HAP-1 (cell line): ENCODE measurements around the gene SCLT1.

Experiments
- DNase-seq, 2 experiments: peaks; one replicate each; pipeline ENCODE4 v3.0.0-alpha.2; 2016 to 2020; ENCODE audit warnings: low spot score in 2 of 2
- H3K27me3 ChIP-seq: fragments of 250-450 bp; sonication (Bioruptor Pico); 2 replicates; pipeline ENCODE4 v1.5.1; 2020; ENCODE audit warnings: low read depth, mild to moderate bottlenecking, moderate library complexity
- H3K36me3 ChIP-seq: fragments of 250-450 bp; sonication (Bioruptor Pico); replicated peaks from 2 replicates; pipeline ENCODE4 v1.5.1; 2020; ENCODE audit warnings: mild to moderate bottlenecking
- H3K4me1 ChIP-seq: fragments of 250-450 bp; sonication (Bioruptor Pico); 2 replicates; pipeline ENCODE4 v1.5.1; 2020; ENCODE audit warnings: mild to moderate bottlenecking
- H3K4me3 ChIP-seq: fragments of 250-450 bp; sonication (Bioruptor Pico); 2 replicates; pipeline ENCODE4 v1.5.1; 2020; ENCODE audit warnings: mild to moderate bottlenecking, moderate library complexity
- H3K9me3 ChIP-seq: fragments of 250-450 bp; sonication (Bioruptor Pico); 2 replicates; pipeline ENCODE4 v1.5.1; 2020; ENCODE audit warnings: mild to moderate bottlenecking, moderate library complexity
- in situ Hi-C: fragments of 300-500 bp; cut with MboI; formaldehyde crosslinking; loops from 3 replicates; pipeline ENCODE4 v1.14.3; 2020; ENCODE audit warnings: low sequenced_read_pairs, inconsistent platforms, mixed read lengths

SCLT1 gene

DNA sequence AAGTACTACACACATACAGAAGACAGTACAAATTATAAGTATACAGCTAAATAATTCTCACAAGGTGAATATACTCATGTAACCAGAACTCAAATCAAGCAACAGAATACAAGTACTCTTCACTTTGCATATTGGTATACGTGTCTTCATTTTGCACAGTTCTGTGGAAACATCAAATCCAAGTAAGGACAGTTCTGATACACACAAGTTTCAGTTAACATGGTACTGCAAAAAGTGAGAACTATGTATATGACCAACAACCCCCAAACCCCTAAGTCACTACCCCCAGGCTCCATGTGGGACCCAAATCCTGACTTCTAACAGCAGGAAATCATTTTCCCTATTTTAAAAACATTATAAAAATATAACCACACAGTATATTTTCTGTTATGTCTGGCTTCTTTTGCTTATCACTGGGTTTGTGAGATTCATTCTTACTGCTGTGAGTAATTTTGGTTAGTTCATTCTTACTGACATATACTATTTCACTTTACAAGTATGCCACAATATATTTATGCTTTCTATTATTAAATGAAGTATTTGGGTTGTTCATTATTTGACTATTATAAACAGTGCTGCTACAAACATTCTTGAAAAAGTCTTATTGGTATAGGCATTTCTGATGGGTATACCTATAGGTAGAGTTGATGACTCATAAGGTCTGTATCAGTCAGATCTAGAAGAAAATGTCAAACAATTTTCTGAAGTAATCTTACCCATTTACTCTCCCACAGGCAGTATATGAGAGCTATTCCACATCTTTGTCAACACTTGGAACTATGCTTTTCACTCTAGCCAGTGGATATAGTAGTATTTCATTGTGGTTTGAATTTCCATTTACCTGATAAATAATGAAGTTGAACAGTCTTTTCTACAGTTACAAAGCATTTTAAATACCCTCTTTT lies 47.0 kb downstream of the SCLT1 start:
- DNase-seq, result no peak
- in situ Hi-C loops, result no loop called here
- Histone ChIP-seq H3K4me1 (peaks cover 2% of the 10 kb centered on the region; the same call in 1 of the 2 replicates), H3K36me3 (no peaks in the 10 kb centered on the region), H3K27me3 (no peaks in the 10 kb centered on the region), H3K9me3 (no peaks in the 10 kb centered on the region; the same call in 1 of the 2 replicates), H3K4me3 (no peak overlapping the region)

- in situ Hi-C loops, result no loop called here
- DNase-seq, result no peak
- H3K36me3 ChIP-seq, result no peaks in the 10 kb centered on the region
- no peak overlapping the region for H3K4me3 ChIP-seq
- no peaks in the 10 kb centered on the region for H3K27me3 ChIP-seq
- H3K9me3 ChIP-seq, result no peaks in the 10 kb centered on the region
- peaks cover 3% of the 10 kb centered on the region; the same call in 1 of the 2 replicates for H3K4me1 ChIP-seq
Measured at GRCh38 chr4:129043523-129043922, 49.8 kb downstream of the SCLT1 start.

DNA sequence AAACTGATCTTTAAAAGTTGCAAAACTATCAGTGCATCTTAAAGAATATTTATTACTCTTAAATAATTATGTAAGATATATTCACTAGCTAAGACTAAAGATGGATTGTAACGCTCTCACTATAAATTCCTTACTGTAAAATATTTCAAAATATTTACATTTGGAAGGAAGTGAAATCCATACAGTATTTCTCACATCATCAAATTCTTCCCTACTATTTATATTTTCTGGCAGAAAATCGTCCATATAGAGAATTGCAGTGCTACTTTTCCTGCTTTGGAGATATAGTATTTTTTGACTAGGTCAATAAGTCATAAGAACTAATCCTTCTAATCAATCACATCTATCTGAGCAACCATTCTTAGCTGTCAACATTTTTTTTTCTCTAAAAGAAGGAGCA lies 52.9 kb downstream of the SCLT1 start:
- Histone ChIP-seq H3K27me3 (no peaks in the 10 kb centered on the region), H3K4me3 (no peak overlapping the region), H3K9me3 (no peaks in the 10 kb centered on the region), H3K4me1 (peaks cover 3% of the 10 kb centered on the region; the same call in 1 of the 2 replicates), H3K36me3 (no peaks in the 10 kb centered on the region)
- in situ Hi-C loops, result no loop called here
- DNase-seq, result no peak

DNA sequence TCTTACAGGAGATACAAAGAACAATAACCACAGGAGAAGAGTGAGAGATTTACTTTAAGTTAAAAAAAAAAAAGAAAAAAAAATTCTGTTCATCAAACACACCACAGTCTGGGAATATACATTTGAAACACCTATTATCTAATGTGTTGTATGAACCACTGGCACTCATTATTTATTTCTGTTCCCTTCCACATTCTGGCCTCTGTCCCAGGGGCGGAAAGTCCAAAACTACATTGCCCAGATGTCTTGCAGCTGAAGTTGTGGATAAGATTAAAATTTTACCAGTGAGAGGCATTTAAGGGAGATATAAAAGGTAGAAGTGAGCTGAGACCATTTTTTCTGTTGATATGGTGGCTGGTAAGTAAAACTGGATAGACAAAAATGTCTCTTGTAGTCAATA lies 56.2 kb downstream of the SCLT1 start:
- no peak for DNase-seq

GRCh38 chr4:129014566-129015509 lies 78.5 kb downstream of the SCLT1 start:
- in situ Hi-C loops, result no loop called here
- Histone ChIP-seq H3K36me3 (no peaks in the 10 kb centered on the region), H3K4me3 (no peak overlapping the region), H3K27me3 (no peaks in the 10 kb centered on the region), H3K9me3 (no peaks in the 10 kb centered on the region; the same call in 1 of the 2 replicates), H3K4me1 (no peaks in the 10 kb centered on the region; the same call in 1 of the 2 replicates)
- no peak for DNase-seq

More for the DNA sequence above, 56.2 kb downstream of the SCLT1 start:
- no peaks in the 10 kb centered on the region for H3K9me3 ChIP-seq
- peaks cover 3% of the 10 kb centered on the region; the same call in 1 of the 2 replicates for H3K4me1 ChIP-seq
- in situ Hi-C loops, result no loop called here
- no peaks in the 10 kb centered on the region for H3K36me3 ChIP-seq
- H3K4me3 ChIP-seq, result no peak overlapping the region
- no peaks in the 10 kb centered on the region for H3K27me3 ChIP-seq

GRCh38 chr4:129008096-129008495 lies 85.2 kb downstream of the SCLT1 start:
- in situ Hi-C loops, result no loop called here
- DNase-seq, result no peak
- no peaks in the 10 kb centered on the region for H3K27me3 ChIP-seq
- H3K4me1 ChIP-seq, result no peaks in the 10 kb centered on the region; the same call in 1 of the 2 replicates
- no peaks in the 10 kb centered on the region; the same call in 1 of the 2 replicates for H3K9me3 ChIP-seq
- no peak overlapping the region for H3K4me3 ChIP-seq
- H3K36me3 ChIP-seq, result no peaks in the 10 kb centered on the region

- in situ Hi-C loops, result no loop called here
- Histone ChIP-seq H3K4me3 (no peak overlapping the region), H3K4me1 (no peaks in the 10 kb centered on the region), H3K9me3 (no peaks in the 10 kb centered on the region), H3K36me3 (no peaks in the 10 kb centered on the region), H3K27me3 (no peaks in the 10 kb centered on the region)
- no peak for DNase-seq
Measured at GRCh38 chr4:128986908-128987307, 106.4 kb downstream of the SCLT1 start.

DNA sequence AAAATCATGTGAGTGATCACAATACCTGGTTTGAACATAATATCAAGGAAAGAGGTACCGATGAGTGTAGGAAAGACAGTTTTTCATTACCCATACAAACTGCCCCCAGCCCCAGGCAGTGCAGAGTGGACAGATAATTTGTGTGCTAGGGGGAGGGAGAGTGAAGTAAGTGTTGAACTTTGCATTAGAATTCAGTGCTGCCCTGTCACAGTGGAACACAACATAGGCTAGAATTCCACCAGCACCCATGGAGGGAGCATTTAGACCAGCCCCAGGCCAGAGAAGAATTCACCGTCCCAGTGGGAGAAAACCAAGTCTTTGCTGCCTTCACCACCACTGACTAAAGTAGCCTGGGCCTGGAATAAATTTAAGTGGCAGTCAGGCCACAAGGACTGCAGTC lies 107.3 kb downstream of the SCLT1 start:
- in situ Hi-C loops, result no loop called here
- DNase-seq, result no peak
- Histone ChIP-seq H3K36me3 (no peaks in the 10 kb centered on the region), H3K4me1 (no peaks in the 10 kb centered on the region), H3K4me3 (no peak overlapping the region), H3K27me3 (no peaks in the 10 kb centered on the region), H3K9me3 (no peaks in the 10 kb centered on the region)

GRCh38 chr4:128983771-128984485 lies 109.4 kb downstream of the SCLT1 start:
- in situ Hi-C loops, result no loop called here

DNA sequence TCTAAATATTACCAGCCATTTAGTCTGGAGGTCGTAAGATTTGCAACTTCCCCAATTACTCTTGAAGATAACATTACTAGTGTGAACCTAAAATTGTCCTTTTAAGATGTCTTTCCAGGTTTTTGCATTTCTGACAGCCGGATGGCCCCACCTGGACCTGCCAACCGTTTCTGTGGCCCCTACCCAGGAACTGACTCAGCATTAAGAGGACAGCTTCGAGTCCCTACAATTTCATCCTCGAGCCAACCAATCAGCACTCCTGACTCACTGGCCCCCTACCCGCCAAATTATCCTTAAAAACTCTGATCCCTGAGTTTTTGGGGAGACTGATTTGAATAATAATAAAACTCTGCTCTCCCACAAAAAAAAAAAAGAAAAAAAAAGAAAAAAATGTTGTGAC lies 112.0 kb downstream of the SCLT1 start:
- Histone ChIP-seq H3K4me1 (no peaks in the 10 kb centered on the region), H3K4me3 (no peak overlapping the region), H3K36me3 (no peaks in the 10 kb centered on the region), H3K27me3 (no peaks in the 10 kb centered on the region), H3K9me3 (no peaks in the 10 kb centered on the region)
- DNase-seq, result no peak
- in situ Hi-C loops, result no loop called here

More at GRCh38 chr4:128983771-128984485, 109.4 kb downstream of the SCLT1 start:
- H3K4me1 ChIP-seq, result no peaks in the 10 kb centered on the region
- H3K27me3 ChIP-seq, result no peaks in the 10 kb centered on the region
- no peak overlapping the region for H3K4me3 ChIP-seq
- no peaks in the 10 kb centered on the region for H3K9me3 ChIP-seq
- no peak for DNase-seq
- H3K36me3 ChIP-seq, result no peaks in the 10 kb centered on the region

DNA sequence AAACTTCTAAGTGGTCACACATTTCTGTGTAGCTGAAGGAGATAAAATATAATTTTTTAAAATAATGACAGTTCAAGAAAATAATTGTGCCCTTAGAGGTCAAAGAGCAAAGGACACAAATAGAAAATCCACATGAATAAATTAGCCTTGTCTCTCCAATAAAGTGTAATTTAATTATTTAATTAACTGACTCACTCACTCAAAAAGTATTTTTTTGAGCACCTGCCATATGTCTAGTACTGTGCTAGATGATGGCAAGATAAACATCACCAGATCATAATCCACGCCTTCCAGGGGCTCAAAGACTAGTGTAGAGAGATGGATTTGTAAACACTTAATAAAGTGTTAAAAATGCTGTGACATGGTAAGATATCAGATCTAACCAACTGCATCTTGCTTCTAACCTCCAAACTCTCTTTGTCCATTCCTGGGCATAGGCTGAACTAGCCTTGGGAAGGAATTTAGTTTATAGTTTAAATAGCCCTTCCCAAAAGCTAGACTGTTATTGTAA lies 112.5 kb downstream of the SCLT1 start:
- H3K36me3 ChIP-seq, result no peaks in the 10 kb centered on the region
- H3K9me3 ChIP-seq, result no peaks in the 10 kb centered on the region
- no peak overlapping the region for H3K4me3 ChIP-seq
- no peak for DNase-seq
- H3K27me3 ChIP-seq, result no peaks in the 10 kb centered on the region
- no peaks in the 10 kb centered on the region for H3K4me1 ChIP-seq
- in situ Hi-C loops, result no loop called here

DNA sequence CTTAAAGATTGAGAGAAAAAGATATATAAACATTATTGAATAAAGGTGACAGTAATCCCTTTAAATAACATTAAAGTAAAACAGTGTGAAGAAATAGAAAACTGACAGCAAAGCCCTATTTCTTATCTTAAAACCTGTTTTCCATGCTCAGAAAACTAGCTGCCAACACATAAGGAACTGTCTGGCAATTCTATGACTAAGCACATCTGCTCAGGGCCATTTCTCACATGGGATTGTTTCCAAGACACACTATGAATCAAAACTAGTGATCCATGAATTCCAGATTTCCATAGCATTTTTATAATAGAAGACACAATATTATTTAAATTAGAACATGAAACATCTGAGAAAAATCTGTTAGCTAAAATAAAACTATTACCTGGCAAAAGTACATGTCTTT lies 113.4 kb downstream of the SCLT1 start:
- no peaks in the 10 kb centered on the region for H3K4me1 ChIP-seq
- H3K27me3 ChIP-seq, result no peaks in the 10 kb centered on the region
- H3K9me3 ChIP-seq, result no peaks in the 10 kb centered on the region
- in situ Hi-C loops, result no loop called here
- H3K36me3 ChIP-seq, result no peaks in the 10 kb centered on the region
- DNase-seq, result no peak
- H3K4me3 ChIP-seq, result no peak overlapping the region

- H3K4me3 ChIP-seq, result no peak overlapping the region
- in situ Hi-C loops, result no loop called here
- H3K4me1 ChIP-seq, result no peaks in the 10 kb centered on the region
- no peak for DNase-seq
- H3K36me3 ChIP-seq, result no peaks in the 10 kb centered on the region
- no peaks in the 10 kb centered on the region for H3K9me3 ChIP-seq
- no peaks in the 10 kb centered on the region for H3K27me3 ChIP-seq
Measured at GRCh38 chr4:128978985-128979384, 114.4 kb downstream of the SCLT1 start.
